ENCODE data around the gene EPAS1.

DNA sequence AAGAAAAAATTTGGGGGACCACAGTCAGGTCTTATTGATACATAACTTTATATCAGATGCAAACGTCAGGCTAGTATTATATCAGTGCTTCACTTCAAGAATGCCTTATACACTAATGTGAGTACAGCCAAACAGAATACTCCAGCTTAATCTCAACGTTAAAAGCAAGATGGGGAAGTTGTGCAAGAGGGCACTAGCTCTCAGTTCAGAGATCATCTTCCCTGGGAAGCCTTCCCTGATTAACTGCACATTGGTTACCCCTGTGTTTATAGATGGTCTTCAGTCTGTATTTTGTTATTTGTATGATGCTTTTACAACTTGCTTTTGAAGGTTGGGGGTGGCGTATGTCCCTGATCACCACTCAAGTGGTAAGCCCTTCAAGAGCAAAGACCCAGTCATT is 11.4 kb downstream of the EPAS1 start:
- TF ChIP-seq CTCF (IDR thresholded peaks at IDR 0.05; ENCODE audit: control extremely low read depth in 1 of 3, insufficient read depth in 1 of 3, low read depth in 1 of 3, low read length in 3 of 3) (no peak), EGR1 (IDR thresholded peaks at IDR 0.05; ENCODE audit: borderline replicate concordance, low read depth, low read length) (no peak), POLR2A (IDR thresholded peaks at IDR 0.05; ENCODE audit: control extremely low read depth in 1 of 2, low read depth in 2 of 2, low read length in 2 of 2) (no peak), TAF7 (optimal IDR thresholded peaks at IDR 0.05; ENCODE audit: borderline replicate concordance, low read depth, low read length) (no peak), EZH2 (IDR thresholded peaks at IDR 0.05; ENCODE audit: low read depth, low read length, severe bottlenecking) (no peak), USF2 (IDR thresholded peaks at IDR 0.05; ENCODE audit: low read length) (no peak), CBX8 (IDR thresholded peaks at IDR 0.05; ENCODE audit: borderline replicate concordance, low read depth, low read length) (no peak)
- TF ChIP-seq, protein P1, sequence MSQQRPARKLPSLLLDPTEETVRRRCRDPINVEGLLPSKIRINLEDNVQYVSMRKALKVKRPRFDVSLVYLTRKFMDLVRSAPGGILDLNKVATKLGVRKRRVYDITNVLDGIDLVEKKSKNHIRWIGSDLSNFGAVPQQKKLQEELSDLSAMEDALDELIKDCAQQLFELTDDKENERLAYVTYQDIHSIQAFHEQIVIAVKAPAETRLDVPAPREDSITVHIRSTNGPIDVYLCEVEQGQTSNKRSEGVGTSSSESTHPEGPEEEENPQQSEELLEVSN (IDR thresholded peaks at IDR 0.05), result no peak
